A549 treated with CpdA at 1 μM for 4 hours (cell line): ENCODE results near the gene SLC25A5. TPM values are rescaled to one million over a fixed set of nuclear protein-coding genes. Genes with fewer than 3 reads are reported as not detected.

Experiments
- total RNA-seq: library from RNA; stranded (reverse); fragments of 200-300 nt; extraction: Qiagen RNA extraction; gene quantifications from 5 replicates; pipeline ENCODE4 v1.2.3, GENCODE V29; 2022; ENCODE audit warnings: low read depth

SLC25A5 gene
- total RNA-seq: 690 to 777 TPM (median 741 TPM) in 5 replicates

GRCh38 chrX:119467842-119468550 is at the start of gene SLC25A5:
TSS of gene SLC25A5 (plus strand) at chrX:119468444. CDS start at chrX:119468516, 72 bp downstream.

Other genes starting within 250 kb of the SLC25A5 start
- gene PGRMC1, start 232.2 kb upstream of the SLC25A5 start, total RNA-seq: 141 to 160 TPM (median 150 TPM) in 5 replicates
- 27.0 to 33.2 TPM (median 30.6 TPM) in 5 replicates for gene SLC25A43, start 69.1 kb upstream of the SLC25A5 start, total RNA-seq
- gene STEEP1, start 97.0 kb downstream of the SLC25A5 start, total RNA-seq: 29.9 to 37.2 TPM (median 30.9 TPM) in 5 replicates
- 131 to 143 TPM (median 135 TPM) in 5 replicates for gene UBE2A, start 106.1 kb downstream of the SLC25A5 start, total RNA-seq
- gene NKRF, start 138.0 kb downstream of the SLC25A5 start, total RNA-seq: 17.4 to 19.7 TPM (median 18.0 TPM) in 5 replicates
- gene SEPTIN6, start 224.7 kb downstream of the SLC25A5 start, total RNA-seq: 10.3 to 11.4 TPM (median 10.5 TPM) in 5 replicates